ENCODE data around the gene RPL19.

RPL19 gene

DNA sequence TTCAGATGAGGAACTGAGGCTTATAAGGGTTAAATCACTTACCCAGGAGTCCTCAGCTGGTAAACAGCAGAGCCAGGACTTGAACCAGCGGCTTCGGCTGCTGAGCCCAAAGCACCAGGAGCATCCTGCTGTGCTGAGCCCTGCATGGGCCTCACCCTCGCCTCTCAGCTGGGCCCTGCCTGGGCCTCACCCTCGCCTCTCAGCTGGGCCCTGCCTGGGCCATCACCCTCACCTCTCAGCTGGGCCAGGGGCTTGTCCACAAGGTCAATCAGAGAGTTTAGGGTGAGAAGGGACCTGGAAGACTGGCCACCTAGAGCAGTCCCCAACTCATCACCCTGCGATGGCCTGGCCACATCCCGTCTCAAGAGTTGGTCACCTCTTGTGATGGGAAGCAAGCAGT, 21.5 kb downstream of the RPL19 start:
- Histone ChIP-seq H3K27ac (ENCODE audit: low read length) (no peak overlapping the region), H3K4me3 (ENCODE audit: low read length) (no peak overlapping the region), H3K4me2 (ENCODE audit: low read length) (no peak overlapping the region), H3K36me3 (replicated peaks; ENCODE audit: low read depth, low read length) (no peaks in the 10 kb centered on the region), H3K27me3 (ENCODE audit: low read depth, low read length) (peaks cover 10% of the 10 kb centered on the region), H3K4me1 (ENCODE audit: low read length) (no peaks in the 10 kb centered on the region), H3K79me2 (ENCODE audit: low read length) (no peaks in the 10 kb centered on the region), H4K20me1 (ENCODE audit: insufficient read depth, low read length) (no peaks in the 10 kb centered on the region), H2AFZ (ENCODE audit: low read depth, low read length) (no peak overlapping the region), H3K9ac (ENCODE audit: low read length) (no peak overlapping the region), H3K9me3 (ENCODE audit: insufficient read depth, low read length) (no peaks in the 10 kb centered on the region)
- TF ChIP-seq EZH2phosphoT487 (IDR thresholded peaks at IDR 0.05; ENCODE audit: low read depth) = no peak
- TF ChIP-seq, protein P1, sequence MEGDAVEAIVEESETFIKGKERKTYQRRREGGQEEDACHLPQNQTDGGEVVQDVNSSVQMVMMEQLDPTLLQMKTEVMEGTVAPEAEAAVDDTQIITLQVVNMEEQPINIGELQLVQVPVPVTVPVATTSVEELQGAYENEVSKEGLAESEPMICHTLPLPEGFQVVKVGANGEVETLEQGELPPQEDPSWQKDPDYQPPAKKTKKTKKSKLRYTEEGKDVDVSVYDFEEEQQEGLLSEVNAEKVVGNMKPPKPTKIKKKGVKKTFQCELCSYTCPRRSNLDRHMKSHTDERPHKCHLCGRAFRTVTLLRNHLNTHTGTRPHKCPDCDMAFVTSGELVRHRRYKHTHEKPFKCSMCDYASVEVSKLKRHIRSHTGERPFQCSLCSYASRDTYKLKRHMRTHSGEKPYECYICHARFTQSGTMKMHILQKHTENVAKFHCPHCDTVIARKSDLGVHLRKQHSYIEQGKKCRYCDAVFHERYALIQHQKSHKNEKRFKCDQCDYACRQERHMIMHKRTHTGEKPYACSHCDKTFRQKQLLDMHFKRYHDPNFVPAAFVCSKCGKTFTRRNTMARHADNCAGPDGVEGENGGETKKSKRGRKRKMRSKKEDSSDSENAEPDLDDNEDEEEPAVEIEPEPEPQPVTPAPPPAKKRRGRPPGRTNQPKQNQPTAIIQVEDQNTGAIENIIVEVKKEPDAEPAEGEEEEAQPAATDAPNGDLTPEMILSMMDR (IDR thresholded peaks at IDR 0.05; ENCODE audit: low read depth, low read length) = no peak

DNA sequence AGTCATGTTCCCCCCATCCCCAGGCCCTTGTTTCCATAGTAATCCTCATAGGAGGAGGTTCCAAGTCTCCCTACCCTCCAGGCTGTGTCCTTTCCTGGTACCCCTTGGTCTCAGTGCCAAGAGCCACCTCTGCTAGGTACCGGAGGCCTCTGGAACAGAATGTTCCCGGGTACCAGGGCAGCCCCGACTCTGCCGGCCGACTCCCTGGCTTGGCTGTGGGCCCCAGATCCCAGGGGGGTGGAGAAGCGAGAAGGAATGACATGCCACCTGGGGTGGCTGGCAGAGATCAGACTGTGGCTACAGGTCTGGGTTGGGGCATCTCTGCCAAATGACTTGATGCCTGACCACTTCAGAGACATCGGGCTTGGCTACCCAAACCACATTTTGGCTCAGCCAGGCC, 22.1 kb downstream of the RPL19 start:
- Histone ChIP-seq H4K20me1 (ENCODE audit: insufficient read depth, low read length) (no peaks in the 10 kb centered on the region), H3K9me3 (ENCODE audit: insufficient read depth, low read length) (no peaks in the 10 kb centered on the region), H3K36me3 (replicated peaks; ENCODE audit: low read depth, low read length) (no peaks in the 10 kb centered on the region), H3K4me2 (ENCODE audit: low read length) (no peak overlapping the region), H3K9ac (ENCODE audit: low read length) (no peak overlapping the region), H3K79me2 (ENCODE audit: low read length) (no peaks in the 10 kb centered on the region), H3K27ac (ENCODE audit: low read length) (no peak overlapping the region), H3K4me3 (ENCODE audit: low read length) (no peak overlapping the region), H2AFZ (ENCODE audit: low read depth, low read length) (no peak overlapping the region), H3K4me1 (ENCODE audit: low read length) (no peaks in the 10 kb centered on the region), H3K27me3 (ENCODE audit: low read depth, low read length) (peaks cover 10% of the 10 kb centered on the region)
- no peak for TF ChIP-seq EZH2phosphoT487 (IDR thresholded peaks at IDR 0.05; ENCODE audit: low read depth)
- TF ChIP-seq, protein P1 (IDR thresholded peaks at IDR 0.05; ENCODE audit: low read depth, low read length) = no peak

DNA sequence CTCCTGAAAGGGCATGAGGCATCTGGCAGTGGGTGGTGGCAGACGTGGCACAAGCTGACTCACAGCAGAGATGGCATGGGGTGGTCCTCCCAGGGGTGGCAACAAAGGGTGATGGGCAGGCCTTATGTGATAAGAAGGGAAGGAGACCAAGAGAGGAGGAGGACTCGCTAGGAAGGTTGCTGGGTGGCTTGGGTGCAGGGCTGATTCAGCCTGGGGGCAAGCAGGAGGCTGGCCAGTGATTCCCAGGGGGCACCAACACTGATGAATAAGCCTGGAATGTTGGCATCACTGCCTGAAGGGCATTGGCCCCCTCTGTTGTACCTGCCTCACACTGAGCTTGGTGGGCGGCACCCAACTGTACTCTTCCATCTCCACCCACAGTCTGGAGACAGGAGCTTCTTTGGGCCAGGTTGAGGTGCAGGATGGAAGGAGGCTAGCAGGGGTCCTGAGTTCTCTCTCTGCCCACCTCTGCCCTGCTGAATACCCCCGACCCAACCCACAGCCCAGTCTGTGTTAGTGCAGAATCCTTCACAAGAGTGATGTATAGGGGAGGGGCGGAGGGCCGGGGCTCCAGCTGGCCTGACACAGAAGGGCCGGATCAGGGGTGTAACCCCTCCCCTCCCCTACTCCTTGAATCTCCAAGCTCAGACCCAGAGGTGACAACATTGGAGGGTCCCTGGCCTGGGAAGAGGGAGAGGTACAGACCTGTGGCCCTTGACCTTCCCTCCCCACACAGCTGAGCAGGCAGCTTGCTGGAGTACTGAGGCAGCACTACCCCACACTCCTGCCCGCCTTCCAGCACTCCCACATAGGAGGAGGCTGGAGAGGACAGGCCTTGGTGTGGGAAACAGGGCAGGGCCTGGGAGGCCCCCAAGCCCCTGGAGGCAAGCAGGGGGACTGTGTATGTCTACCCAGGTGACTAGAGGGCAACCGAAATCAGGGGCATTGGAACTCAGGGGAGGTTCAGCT, 23.1 kb downstream of the RPL19 start:
- H2AFZ ChIP-seq (ENCODE audit: low read depth, low read length) = no peak overlapping the region
- no peak for TF ChIP-seq EZH2phosphoT487 (IDR thresholded peaks at IDR 0.05; ENCODE audit: low read depth)
- TF ChIP-seq, protein P1 (IDR thresholded peaks at IDR 0.05; ENCODE audit: low read depth, low read length) = no peak
- no peaks in the 10 kb centered on the region for H3K4me1 ChIP-seq (ENCODE audit: low read length)
- no peak overlapping the region for H3K9ac ChIP-seq (ENCODE audit: low read length)
- H3K79me2 ChIP-seq (ENCODE audit: low read length) = no peaks in the 10 kb centered on the region
- no peaks in the 10 kb centered on the region for H3K9me3 ChIP-seq (ENCODE audit: insufficient read depth, low read length)
- H4K20me1 ChIP-seq (ENCODE audit: insufficient read depth, low read length) = no peaks in the 10 kb centered on the region
- H3K27ac ChIP-seq (ENCODE audit: low read length) = no peak overlapping the region
- H3K36me3 ChIP-seq (replicated peaks; ENCODE audit: low read depth, low read length) = no peaks in the 10 kb centered on the region
- H3K4me2 ChIP-seq (ENCODE audit: low read length) = no peak overlapping the region
- no peak overlapping the region for H3K4me3 ChIP-seq (ENCODE audit: low read length)
- H3K27me3 ChIP-seq (ENCODE audit: low read depth, low read length) = peaks cover 10% of the 10 kb centered on the region

DNA sequence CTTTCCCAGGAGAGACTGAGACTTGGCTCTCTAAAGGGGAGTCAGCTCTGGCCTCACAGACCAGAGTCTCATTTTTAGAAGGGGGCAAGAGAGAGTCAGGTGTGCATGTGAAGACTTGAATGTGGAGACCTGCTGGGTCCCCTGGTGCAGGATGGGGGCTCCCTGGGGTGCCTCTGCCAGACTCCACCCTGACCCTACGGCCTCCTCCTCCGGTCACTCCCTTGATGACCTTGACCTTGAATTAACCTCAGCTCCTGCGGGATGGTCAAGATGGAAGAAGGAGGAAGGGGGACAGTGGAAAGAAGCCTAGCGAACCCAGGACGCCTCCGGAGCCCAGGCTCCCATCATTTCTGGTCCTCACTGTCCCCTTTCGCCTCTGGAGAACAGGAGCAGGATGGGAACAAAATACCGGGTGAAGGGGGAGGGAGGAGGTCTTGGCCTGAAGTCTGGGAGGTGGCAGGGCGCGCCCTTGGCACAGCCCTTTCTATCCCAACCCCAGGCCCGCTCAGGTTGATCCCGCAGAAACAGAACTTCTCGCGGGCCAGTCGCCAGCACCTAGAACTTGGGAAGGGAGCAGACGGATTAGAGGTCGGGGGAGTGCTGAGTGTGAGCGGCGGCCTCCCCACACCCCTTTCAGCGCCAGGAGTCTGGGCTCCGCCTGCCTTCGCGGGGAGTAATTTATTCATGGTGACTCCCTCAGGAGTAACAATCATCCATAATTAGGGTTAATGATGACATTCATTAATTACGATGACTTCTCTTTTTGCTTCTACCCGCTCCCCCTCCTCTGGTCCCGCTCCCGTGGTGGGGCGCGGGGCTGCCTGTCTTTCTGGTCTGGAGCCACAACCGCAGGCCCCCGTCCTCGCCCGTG, 24.1 kb downstream of the RPL19 start:
- H3K79me2 ChIP-seq (ENCODE audit: low read length) = no peaks in the 10 kb centered on the region
- H3K4me1 ChIP-seq (ENCODE audit: low read length) = no peaks in the 10 kb centered on the region
- no peak overlapping the region for H2AFZ ChIP-seq (ENCODE audit: low read depth, low read length)
- no peaks in the 10 kb centered on the region for H4K20me1 ChIP-seq (ENCODE audit: insufficient read depth, low read length)
- no peak for TF ChIP-seq EZH2phosphoT487 (IDR thresholded peaks at IDR 0.05; ENCODE audit: low read depth)
- TF ChIP-seq, protein P1 (IDR thresholded peaks at IDR 0.05; ENCODE audit: low read depth, low read length) = no peak
- H3K27me3 ChIP-seq (ENCODE audit: low read depth, low read length) = peaks cover 5% of the 10 kb centered on the region
- H3K4me3 ChIP-seq (ENCODE audit: low read length) = no peak overlapping the region
- H3K36me3 ChIP-seq (replicated peaks; ENCODE audit: low read depth, low read length) = no peaks in the 10 kb centered on the region
- no peaks in the 10 kb centered on the region for H3K9me3 ChIP-seq (ENCODE audit: insufficient read depth, low read length)
- H3K27ac ChIP-seq (ENCODE audit: low read length) = no peak overlapping the region
- H3K4me2 ChIP-seq (ENCODE audit: low read length) = no peak overlapping the region
- no peak overlapping the region for H3K9ac ChIP-seq (ENCODE audit: low read length)
